GM18909 (cell line): ENCODE data around the gene ZNF524.
A peak's percentile ranks its signal among the peaks of the same experiment; 100 is the strongest.
"Not testable (repeated sequence)": the region's sequence is repeated elsewhere in the genome, so short reads cannot be mapped to it uniquely, and the experiment has no call there.

Source experiments
- ATAC-seq: cut with Tn5 transposase; IDR thresholded peaks from one replicate; pipeline ENCODE4 v1.9.1; 2021; ENCODE audit warnings: mild to moderate bottlenecking; ENCODE audit not compliant: unreplicated experiment, poor library complexity

The ZNF524 gene

DNA sequence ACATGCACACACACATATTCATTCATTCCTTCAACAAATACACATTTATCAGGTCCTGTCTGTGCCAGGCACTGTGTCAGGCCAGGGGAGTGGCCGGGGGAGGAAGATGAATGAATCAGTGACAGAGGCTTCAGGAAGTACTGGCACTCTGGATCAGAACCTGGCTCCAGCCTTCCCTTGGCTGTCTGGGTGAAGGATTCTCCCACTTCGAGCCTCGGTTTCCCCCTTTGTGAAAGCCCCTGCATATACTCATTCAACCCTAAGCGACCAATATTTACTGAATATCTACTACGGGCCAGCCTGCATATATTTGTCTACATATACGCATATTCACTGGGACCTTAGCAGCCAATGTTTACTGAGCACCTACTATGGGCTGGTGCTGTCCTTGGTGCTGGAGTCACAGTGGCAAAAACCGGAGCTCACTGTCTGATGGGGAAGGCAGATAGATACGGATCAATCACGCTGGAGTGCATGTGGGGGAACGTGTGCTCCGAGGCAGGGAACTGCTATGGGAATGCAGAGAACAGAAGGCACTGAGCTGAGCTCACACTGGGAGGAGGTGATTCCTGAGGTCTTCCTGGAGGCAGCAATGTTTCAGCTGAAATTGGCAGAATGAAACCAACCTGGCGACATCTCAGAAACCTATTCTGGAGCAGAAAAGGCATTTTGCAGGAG, 18.8 kb upstream of the ZNF524 start:
- no peak for ATAC-seq

DNA sequence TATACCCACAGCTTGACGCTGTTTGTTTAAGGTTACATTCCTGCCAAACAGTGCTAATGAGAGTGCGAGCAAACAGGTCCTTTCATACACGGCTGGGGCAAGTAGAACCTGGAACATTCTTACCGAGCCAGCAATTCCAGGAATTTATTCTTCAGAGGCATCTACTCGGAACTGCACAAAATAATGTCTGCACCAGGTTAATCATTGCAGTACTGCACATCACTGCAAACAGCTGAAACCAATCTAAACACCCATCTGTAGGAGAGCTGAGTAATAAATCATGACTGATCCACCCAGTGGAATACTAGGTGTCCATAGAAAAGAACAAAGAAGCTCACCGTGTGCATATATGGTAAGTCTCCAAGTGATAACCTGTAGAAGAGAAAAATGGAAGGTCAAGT, 18.3 kb upstream of the ZNF524 start:
- ATAC-seq: no peak

DNA sequence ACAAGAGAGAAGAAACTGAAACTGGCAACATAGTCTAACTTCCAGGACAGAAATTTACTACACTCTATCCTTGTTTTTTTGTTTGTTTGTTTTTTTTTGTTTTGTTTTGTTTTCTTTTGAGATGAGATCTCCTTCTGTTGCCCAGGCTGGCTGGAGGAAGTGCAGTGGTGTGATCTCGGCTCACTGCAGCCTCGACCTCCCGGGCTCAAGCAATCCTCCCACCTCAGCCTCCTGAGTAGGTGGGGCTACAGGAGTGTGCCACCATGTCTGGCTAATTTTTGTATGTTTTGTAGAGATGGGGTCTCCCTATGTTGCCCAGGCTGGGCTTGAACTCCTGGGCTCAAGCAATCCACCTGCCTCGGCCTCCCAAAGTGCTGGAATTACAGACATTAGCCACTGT, 17.8 kb upstream of the ZNF524 start:
- ATAC-seq: not testable (repeated sequence)

DNA sequence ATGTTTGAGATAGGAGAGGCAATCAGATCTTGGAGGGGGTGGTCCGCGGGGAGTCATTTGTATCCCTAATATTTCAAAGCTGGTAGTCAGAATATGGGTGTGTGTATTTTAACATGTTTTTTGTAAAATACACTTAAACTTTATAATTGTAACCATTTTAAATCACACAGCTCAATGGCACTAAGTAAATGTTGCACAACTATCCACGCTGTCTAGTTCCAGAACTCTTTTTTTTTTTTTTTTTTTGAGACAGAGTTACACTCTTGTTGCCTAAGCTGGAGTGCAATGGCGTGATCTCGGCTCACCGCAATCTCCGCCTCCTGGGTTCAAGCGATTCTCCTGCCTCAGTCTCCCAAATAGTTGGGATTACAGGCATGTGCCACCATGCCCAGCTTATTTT, 16.2 kb upstream of the ZNF524 start:
- ATAC-seq: not testable (repeated sequence)

DNA sequence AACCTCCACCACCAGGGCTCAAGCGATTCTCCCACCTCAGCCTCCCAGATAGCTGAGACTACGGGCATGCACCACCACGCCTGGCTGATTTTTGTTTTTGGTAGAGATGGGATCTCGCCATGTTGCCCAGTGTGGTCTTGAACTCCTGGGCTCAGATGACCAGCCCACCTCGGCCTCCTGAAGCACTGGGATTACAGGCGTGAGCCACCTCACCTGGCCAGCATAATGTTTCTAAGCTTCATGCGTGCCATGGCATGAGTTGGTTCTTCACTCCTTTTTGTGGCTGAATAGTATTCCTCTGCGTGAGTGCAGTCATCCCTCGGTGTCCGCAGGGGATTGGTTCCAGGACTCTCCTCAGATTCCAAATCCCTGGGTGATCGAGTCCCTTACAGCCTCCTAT, 15.2 kb upstream of the ZNF524 start:
- no peak for ATAC-seq

DNA sequence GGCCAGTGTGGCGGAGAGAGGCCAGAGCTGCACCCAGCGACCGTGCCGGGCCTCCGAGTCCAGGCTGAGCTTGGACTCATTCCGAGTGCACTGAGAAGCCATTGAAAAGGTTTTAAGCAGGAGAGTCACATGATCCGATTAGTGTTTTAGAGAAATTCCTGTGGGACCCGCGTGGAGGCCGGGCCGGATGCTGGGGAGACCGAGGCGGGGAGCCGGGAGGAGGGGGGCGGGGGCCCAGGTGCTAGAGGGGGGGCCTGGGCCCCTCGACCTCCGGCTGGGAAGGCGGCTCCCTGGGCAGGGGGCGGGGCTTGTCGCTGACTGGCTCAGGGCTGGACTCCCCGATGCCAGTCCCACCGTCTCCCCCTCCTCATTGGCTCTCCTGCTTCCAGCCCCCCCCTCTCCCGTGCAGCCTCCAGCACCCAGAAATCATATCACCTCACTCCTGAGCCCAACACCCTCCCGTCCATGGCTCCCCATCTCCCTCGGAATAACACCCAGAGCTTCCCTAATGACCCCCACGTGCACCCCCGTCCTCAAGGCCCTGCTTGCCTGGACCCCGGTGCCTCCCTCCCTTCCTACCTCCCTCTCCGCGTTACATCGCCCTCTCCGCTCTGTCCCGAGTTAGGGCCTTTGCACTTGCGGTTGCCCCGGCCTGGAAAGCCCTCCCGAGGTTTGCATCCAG, 14.3 kb upstream of the ZNF524 start:
- no peak for ATAC-seq

DNA sequence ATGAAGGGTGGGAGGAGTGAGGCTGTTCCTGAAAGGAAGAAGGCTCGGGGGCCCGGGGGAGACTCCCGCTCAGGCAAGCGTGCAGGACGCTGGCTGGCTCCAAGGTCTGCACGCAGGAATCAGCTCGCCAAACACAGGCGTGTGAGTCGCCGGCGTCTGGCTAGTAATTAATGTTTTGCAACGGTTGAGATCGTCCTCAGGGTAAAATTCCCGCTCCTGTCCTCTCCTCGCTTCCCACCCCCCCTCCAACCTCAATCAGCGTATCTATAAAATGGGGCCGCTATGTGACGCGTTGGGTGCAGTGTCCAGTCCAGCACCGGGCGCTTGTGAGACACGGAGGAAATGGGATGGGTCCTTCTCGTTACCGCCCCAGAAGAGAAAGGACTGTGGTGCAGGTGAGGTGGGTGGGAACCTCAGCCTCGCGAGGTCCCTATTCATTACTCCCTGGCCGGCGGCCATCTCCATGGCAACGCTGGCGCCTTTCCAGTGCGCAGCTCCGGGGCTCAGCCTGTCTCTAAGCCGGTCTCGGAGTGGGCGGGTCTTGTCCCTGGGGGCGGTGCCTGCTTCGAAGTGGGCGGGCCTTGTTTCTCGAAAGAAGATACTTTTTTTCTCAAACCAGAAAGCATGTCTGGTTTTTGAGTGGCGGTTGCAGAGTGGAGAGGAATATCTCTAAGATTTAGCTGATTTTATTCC, 13.0 kb upstream of the ZNF524 start:
- ATAC-seq: peak; percentile 93

DNA sequence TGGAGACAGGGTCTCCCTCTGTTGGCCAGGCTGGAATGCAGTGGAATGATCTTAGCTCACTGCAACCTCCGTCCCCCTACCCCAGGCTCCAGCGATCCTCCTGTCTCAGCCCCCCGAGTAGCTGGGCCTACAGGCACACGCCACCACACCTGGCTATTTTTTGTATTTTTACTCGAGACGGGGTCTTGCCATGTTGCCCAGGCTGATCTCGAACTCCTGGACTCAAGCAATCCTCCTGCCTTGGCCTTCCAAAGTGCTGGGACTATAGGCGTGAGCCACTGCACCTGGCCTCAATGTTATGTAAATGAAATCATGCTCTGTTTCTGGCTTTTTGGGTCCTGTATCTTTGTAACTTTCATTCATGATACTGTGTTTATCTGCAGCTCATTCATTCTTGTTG, 11.3 kb upstream of the ZNF524 start:
- ATAC-seq: no peak

DNA sequence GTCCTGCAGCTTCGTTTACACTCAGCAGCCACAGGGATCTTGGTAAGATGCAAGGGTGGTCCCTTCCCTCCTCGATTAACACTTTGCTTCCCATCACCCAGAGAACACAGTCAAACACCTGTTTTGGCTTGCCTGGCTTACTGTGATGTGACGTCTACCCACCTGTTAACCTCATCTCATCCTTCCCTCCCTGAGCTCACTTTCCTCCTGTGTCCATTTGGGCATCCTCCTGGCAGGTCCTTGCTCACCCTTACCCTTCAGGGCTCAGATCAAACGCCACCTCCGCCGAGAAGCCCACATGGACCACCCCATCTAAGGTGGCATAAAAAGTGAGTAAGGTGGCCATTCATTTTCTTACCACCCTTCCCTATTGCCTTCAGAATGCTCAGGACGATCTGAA, 10.0 kb upstream of the ZNF524 start:
- ATAC-seq: no peak

DNA sequence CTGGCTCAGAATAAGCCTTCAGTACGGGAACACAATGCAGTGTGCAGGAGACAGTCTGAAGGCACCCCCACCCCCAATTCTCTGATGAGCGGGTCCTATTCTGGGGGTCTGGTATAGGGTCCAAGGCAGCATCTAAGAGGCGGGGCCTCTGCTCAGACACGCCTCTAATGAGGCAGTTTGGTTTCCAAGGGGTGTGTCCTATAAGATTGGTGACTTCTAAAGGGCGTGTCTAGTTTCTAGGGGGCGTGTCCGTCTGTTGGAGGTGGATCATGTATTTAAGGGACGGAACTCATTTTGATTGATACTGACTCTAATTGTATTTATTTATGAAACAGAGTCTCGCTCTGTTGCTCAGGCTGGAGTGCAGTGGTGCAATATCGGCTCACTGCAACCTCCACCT, 9.5 kb upstream of the ZNF524 start:
- ATAC-seq: no peak

DNA sequence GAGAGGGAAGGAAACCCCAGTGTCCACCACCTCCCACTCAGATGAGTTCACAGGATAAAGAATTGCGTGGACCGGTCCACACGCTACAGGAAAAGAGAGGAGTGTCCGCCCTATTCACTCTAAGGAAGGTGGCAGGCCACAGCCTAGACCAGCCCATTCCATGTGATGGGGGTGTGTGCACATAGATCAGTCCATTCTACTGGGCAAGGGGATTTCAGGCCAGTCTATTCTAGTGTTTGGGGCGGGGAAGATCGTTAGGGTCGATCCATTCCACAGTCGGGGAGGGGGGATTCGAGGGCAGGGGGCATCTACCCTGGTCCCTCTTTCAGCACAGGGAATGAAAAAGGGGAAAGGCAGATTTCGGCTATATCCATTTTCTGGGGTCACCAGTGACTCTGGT, 8.5 kb upstream of the ZNF524 start:
- no peak for ATAC-seq

DNA sequence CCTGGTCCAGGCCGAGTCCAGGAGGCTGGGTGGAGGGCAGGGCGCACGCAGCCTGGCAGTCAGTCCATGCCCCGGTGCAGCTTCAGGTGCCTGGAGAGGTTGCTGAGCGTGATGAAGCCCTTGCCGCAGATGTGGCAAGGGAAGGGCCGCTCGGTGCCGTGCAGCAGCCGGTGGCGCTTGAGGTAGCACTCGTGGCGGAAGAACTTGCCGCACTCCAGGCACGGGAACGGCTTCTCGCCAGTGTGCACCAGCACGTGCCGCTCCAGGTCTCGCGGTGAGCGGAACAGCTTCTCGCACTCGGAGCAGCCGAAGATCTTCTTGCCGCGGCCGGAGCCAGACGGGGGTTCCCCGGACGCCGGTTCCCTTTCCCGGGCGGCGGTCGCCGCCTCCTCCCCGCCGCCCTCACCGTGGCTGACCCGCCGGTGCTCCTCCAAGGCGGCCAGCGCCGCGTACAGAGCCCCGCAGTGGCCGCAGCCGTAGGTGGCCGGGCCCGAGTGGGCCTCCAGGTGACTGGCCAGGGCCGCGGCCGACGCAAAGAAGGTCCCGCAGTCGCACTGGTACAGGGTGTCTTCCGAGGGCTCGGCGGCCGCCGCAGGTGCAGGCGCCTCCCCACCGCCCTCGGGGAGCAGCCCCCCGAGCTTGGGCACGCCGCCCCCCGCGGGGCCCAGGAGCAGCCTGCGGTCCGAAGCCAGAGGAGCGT, 7.5 kb upstream of the ZNF524 start:
- no peak for ATAC-seq

DNA sequence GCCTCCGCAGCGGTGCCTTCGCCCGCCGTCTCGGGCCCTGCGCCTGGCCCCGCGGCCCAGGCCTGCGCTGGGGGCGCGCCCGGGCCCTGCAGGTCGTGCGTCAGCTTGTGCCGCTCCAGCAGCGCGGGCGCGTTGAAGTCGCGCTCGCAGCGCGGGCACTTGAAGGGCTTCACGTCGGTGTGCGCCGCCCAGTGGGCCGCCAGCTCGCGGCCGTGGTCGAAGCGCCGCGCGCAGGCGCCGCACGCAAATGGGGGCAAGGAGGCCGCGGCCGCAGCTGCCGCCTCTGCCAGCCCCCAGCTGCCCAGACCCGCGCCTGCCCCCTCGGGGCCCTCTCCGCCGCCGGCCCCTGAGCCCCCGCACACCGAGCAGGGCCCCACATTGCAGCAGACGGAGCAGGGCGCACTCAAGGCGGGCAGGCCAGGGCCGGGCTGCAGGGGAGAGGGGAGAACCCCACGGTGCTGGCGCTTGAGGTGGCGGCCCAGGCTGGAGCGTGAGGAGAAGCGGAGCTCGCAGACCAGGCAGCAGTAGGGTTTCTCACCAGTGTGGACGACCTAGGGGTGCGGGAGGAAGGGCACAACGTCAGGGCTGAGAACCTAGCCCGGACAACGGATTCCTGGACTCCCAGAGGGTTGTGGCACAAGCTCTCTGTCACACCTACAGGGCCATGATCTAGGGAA, 6.9 kb upstream of the ZNF524 start:
- no peak for ATAC-seq

DNA sequence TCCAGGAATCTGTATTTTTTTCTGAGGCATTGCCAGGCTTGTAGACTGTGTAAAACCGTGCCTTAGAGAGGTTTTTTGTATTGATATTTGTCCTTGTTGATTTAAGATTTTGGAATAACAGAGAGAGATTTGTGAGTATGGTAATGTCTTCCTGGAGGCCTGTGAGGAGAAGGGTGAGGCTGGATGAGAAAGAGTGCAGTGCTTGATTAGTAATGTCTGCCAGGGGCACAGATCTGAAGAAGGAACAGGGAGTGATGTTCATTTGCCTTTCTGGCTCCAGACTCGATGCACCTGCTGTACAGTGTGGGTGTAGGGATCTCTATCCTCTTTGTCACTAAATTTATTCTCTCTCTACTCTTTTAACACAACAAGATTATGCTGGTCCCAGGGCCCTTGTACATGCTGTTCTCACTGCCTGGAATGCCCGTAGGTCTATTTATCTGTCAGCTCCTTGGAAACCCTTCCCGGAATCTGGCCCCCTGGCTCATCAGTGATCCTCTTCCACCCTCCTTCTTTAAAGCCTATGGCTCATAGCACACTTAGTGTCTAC, 5.0 kb upstream of the ZNF524 start:
- no peak for ATAC-seq

DNA sequence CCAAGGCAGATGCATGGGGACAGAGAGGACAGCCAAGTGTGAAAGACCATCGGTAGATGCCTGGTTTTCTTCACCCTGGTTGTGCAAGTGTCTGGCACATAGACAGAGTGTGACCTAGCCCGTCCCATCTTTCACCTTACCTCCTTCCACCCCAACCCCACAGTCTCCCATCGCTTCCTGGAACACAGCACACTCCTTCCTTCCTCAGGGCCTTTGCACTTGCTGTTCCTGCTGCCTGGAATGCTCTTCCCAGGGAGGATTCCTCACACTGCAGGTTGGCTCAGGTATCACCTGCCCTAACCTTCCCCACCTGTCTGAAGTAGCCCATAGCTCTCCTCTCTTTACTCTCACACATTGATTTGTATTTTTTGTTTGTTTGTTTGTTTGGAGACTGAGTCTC, 3.8 kb upstream of the ZNF524 start:
- no peak for ATAC-seq

DNA sequence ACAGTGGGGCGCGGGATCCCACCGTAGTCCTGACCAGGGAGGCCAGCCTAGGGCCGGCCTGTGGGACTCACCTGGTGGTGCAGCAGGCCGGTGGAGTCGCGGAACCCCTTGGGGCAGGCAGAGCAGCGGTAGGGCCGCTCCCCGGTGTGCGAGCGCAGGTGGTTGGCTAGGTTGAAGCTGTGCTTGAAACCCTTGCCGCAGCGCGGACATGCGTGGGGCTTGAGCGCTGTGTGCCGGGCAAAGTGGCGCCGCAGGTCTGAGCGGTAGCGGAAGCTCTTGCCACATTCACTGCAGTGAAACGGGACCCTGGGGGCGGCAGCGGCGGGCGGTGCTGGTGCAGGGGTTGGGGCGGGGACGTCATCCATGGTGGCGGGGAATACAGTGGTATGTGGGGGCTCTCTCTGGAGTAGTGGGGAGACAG, 2.6 kb upstream of the ZNF524 start:
- ATAC-seq: no peak

DNA sequence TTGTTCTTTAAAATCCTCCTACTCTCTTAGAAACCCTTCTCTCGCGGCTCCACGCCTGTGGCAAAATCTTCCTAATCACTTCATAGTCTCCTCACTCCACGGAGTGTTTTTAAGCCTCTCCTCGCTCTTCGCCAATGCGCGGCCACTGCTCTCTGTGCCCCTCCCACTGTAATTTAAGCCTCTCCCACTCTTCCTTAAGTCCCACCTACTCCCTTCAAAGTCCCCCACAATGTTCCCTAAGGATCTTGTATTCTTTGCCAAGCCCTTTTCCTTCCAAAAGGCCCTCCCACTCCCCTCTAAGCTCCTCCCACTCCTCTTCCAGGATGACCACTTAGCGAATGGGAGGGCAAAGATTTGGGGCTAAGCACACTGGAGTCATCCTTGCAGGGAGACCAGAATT, 2.1 kb upstream of the ZNF524 start:
- no peak for ATAC-seq

DNA sequence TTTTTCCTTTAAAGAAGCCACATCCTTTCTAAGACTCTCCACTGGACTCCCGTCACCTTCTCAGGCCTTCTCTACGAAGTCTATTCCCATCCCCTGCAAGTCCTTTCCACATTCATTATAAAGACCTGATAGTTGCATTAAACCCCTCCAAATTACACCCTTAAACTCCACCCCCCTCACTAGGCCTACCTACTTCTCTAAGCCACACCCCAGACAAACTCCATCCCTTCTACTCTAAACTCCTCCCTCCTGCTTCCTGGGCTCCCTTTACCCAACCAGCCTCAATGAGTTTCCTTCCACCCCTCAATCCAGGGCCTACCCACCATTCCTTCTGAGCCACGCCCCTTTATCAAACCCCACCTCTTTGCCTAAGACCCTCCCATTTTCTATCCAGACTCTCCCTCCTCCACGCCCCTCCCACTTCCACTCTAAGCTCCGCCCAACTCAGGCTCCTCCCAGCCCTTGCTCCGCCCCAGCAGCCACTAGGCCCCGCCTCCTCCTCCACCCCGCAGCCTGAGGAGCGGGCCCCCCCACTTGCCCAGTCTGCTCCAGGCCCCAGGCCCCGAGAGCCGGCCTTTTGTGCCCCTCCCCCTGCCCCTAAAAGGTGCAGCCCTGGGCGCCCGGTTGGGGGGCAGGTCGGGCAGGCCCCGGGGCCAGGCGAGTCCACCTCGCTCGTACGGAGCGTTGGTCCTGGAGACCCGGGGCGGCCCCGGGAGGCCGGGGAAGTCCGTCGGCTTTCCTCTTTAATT, 1.2 kb upstream of the ZNF524 start:
- peak; percentile 56 for ATAC-seq

DNA sequence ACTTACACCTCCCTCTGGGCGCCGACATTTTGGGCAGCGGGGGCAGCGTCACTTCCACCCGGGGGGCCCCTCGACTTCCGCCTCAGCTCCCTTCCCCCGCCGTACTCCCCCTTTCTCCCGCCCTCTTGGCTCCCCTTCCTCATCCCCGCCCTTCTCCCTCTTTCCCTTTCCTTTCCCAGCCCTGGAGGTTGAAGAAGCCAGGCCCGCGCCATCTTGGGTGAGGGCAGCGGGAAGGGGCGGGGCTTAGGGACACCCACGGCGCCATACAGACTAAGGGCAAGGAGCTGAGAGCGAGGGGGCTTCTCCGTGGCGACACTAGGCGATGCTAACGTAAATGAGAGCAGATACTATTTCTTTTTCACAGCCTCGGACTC, 633 bp upstream of the ZNF524 start, which contains the start of gene FIZ1:
Gene FIZ1 (minus strand): TSS at position 50 of the 374 bp plus-strand sequence. CDS start 1,652 bp downstream, outside the sequence.
- peak; percentile 59 for ATAC-seq
